Chondrocyte (in vitro differentiated cells): ENCODE data around the gene ASS1. TPM values are rescaled to one million over a fixed set of nuclear protein-coding genes. Genes with fewer than 3 reads are reported as not detected.

ENCODE experiments used
- DNase-seq: peaks from one replicate; pipeline ENCODE4 v3.0.0; 2021; ENCODE audit warnings: mixed read lengths, low spot score
- H3K27ac Mint-ChIP-seq: one replicate; pipeline ENCODE4 v1.8.0; 2021; ENCODE audit warnings: mild to moderate bottlenecking, moderate library complexity, mixed read lengths; ENCODE audit not compliant: unreplicated experiment
- H3K27me3 Mint-ChIP-seq: 2 replicates; pipeline ENCODE4 v1.8.0; 2021; ENCODE audit warnings: low read depth, mixed read lengths
- H3K36me3 Mint-ChIP-seq: 2 replicates; pipeline ENCODE4 v1.8.0; 2021; ENCODE audit warnings: low read depth, mixed read lengths
- H3K4me1 Mint-ChIP-seq: 2 replicates; pipeline ENCODE4 v1.8.0; 2021; ENCODE audit warnings: low read depth, mild to moderate bottlenecking, mixed read lengths
- H3K4me3 Mint-ChIP-seq: one replicate; pipeline ENCODE4 v1.8.0; 2021; ENCODE audit warnings: mild to moderate bottlenecking, moderate library complexity, mixed read lengths; ENCODE audit not compliant: unreplicated experiment
- H3K9me3 Mint-ChIP-seq: 2 replicates; pipeline ENCODE4 v1.8.0; 2021; ENCODE audit warnings: low read depth, mixed read lengths
- CTCF ChIP-seq: fragments of 200-600 bp; sonication (generic); IDR thresholded peaks from 2 replicates; pipeline ENCODE4 v1.5.0; 2021; ENCODE audit warnings: antibody characterized with exemption, mild to moderate bottlenecking, moderate library complexity
- total RNA-seq: library from RNA; stranded (reverse); gene quantifications from 3 replicates; pipeline ENCODE4 v1.2.1, GENCODE V29; 2021

The ASS1 gene
- total RNA-seq, 1 donor from 2014 or later: 193 TPM

GRCh38 chr9:130406278-130406895 is 38.4 kb upstream of the ASS1 start:
- Mint-ChIP-seq H3K4me1 (no peaks in the 10 kb centered on the region), H3K36me3 (no peaks in the 10 kb centered on the region), H3K4me3 (no peak overlapping the region), H3K9me3 (no peaks in the 10 kb centered on the region), H3K27ac (no peak overlapping the region), H3K27me3 (peaks cover 21% of the 10 kb centered on the region)
- DNase-seq: peak; percentile 58
- TF ChIP-seq CTCF: no peak

GRCh38 chr9:130407916-130408663 is 36.7 kb upstream of the ASS1 start:
- Mint-ChIP-seq H3K27ac (no peak overlapping the region), H3K4me3 (no peak overlapping the region), H3K27me3 (peaks cover 17% of the 10 kb centered on the region), H3K9me3 (no peaks in the 10 kb centered on the region), H3K36me3 (peaks cover 2% of the 10 kb centered on the region), H3K4me1 (no peaks in the 10 kb centered on the region)
- TF ChIP-seq CTCF: no peak
- DNase-seq: peak; percentile 26

- Mint-ChIP-seq H3K4me1 (no peaks in the 10 kb centered on the region), H3K4me3 (no peak overlapping the region), H3K9me3 (no peaks in the 10 kb centered on the region), H3K27ac (no peak overlapping the region), H3K36me3 (peaks cover 4% of the 10 kb centered on the region), H3K27me3 (peaks cover 21% of the 10 kb centered on the region)
- peak; percentile 61 for DNase-seq
- no peak for TF ChIP-seq CTCF
These were observed 36.1 kb upstream of the ASS1 start for GRCh38 chr9:130408669-130409068.

GRCh38 chr9:130409246-130409645 is 35.5 kb upstream of the ASS1 start:
- no peaks in the 10 kb centered on the region for H3K4me1 Mint-ChIP-seq
- DNase-seq: no peak
- no peak for TF ChIP-seq CTCF
- no peaks in the 10 kb centered on the region for H3K9me3 Mint-ChIP-seq
- peaks cover 21% of the 10 kb centered on the region for H3K27me3 Mint-ChIP-seq
- no peak overlapping the region for H3K4me3 Mint-ChIP-seq
- no peak overlapping the region for H3K27ac Mint-ChIP-seq
- peaks cover 4% of the 10 kb centered on the region for H3K36me3 Mint-ChIP-seq

GRCh38 chr9:130410443-130410842 is 34.3 kb upstream of the ASS1 start:
- no peak for TF ChIP-seq CTCF
- H3K36me3 Mint-ChIP-seq: peaks cover 4% of the 10 kb centered on the region
- no peaks in the 10 kb centered on the region for H3K4me1 Mint-ChIP-seq
- H3K4me3 Mint-ChIP-seq: no peak overlapping the region
- no peaks in the 10 kb centered on the region for H3K9me3 Mint-ChIP-seq
- peaks cover 26% of the 10 kb centered on the region for H3K27me3 Mint-ChIP-seq
- no peak overlapping the region for H3K27ac Mint-ChIP-seq
- DNase-seq: no peak
